ENCODE results near the gene NFKBIA.

DNA sequence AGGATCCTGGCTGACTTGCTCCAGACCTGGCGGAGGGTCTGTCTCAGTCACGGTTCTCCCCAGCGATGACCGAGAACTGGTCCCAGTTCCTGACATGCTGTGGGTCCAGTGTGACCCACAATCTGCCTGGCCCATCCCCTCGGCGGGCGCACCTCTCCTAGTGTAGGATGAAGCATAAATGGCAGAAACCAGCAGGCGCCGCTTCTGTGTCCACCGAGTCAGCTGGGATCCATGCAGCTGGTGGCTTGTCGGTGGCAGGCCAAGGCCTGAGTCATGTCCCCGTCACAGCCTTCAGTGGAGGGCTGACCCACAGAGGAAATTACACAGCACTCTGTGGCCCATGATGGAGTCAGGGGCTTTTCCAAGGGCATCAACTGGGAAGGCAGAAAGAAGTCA, 38.5 kb downstream of the NFKBIA start:
- TF ChIP-seq, protein P1, sequence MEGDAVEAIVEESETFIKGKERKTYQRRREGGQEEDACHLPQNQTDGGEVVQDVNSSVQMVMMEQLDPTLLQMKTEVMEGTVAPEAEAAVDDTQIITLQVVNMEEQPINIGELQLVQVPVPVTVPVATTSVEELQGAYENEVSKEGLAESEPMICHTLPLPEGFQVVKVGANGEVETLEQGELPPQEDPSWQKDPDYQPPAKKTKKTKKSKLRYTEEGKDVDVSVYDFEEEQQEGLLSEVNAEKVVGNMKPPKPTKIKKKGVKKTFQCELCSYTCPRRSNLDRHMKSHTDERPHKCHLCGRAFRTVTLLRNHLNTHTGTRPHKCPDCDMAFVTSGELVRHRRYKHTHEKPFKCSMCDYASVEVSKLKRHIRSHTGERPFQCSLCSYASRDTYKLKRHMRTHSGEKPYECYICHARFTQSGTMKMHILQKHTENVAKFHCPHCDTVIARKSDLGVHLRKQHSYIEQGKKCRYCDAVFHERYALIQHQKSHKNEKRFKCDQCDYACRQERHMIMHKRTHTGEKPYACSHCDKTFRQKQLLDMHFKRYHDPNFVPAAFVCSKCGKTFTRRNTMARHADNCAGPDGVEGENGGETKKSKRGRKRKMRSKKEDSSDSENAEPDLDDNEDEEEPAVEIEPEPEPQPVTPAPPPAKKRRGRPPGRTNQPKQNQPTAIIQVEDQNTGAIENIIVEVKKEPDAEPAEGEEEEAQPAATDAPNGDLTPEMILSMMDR (conservative IDR thresholded peaks at IDR 0.05 in 1 of 2, IDR thresholded peaks at IDR 0.05 in 1 of 2; ENCODE audit: extremely low read depth in 1 of 2, insufficient read depth in 1 of 2, low read depth in 1 of 2, low read length in 2 of 2) = no peak
- no peak for TF ChIP-seq EZH2 (IDR thresholded peaks at IDR 0.05; ENCODE audit: borderline replicate concordance, low read length)

Measured in mammary epithelial cell (primary cell).